Stimulated activated CD8-positive, alpha-beta memory T cell treated with anti-CD3 and anti-CD28 coated beads, Interleukin-12 subunit alpha, Interleukin-12 subunit beta, amount 100 ng/mL, for 1 hour (primary cell): ENCODE results near the gene RTL1.

Source experiments
- DNase-seq: peaks from one replicate; pipeline ENCODE4 v3.0.0-alpha.2; 2020; ENCODE audit warnings: low read depth

Gene RTL1

DNA sequence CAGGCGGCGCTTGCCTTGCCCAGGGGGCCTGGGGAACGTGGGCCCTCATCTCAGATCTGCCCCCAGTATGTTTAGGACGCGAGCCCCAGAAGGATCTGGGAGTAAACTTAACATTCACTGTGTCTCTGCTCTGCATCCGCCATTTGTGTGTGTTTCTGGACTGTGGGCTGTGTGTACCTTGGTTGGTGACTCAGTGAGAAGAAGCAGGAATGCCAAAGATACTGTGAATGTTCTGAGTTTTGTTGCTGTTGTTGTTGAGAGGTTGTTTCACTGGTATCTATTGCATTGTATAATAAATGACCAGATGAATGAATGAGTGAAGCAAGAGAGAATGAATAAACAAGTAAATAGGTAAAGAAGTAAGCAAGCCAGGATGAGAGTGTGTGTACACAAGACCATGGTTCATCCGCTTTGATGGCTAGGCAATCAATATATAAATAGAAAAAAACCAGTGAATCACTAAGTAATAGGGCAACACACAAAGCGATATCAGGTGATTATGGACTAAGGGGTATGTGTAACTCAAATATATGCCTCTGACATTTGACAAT is 57.1 kb downstream of the RTL1 start:
- no peak for DNase-seq

DNA sequence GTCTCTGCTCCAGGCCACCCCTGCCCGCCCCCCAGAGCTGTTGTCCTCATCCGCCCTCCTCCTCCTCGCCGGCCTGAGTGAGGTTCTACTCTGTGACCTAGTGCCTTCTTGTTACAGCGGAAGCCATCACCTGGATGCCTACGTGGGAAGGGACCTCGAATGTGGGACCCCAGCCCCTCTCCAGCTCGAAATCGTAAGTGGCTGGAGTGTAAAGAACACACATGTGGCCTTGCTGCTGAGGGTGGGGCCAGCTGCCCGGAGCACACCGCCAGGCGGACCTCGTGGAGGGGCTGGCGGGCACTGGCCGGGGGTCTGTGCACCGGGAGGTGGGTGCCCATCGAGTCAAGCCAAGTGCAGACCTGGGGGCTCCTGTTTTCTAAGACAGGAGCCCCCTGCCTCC is 58.2 kb downstream of the RTL1 start:
- no peak for DNase-seq

DNA sequence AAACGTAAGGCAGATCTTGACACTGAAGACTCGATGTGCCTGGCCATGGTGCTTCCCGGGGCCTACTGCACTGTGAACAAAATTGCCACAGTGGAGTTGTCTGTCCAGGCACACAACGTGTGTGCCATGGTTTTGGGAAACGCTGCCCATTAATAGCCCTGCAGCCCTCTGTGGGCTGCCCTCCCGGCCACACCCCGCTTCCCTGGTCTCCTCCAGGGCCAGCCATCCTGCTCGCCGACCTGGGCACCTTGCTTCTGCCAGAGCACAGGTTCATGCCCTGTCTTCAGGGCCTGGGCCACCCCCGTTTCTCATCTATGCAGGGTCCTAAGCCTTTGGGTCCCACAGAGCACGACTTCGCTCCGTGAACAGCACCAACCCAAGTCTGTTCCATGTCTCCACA is 58.7 kb downstream of the RTL1 start:
- no peak for DNase-seq

DNA sequence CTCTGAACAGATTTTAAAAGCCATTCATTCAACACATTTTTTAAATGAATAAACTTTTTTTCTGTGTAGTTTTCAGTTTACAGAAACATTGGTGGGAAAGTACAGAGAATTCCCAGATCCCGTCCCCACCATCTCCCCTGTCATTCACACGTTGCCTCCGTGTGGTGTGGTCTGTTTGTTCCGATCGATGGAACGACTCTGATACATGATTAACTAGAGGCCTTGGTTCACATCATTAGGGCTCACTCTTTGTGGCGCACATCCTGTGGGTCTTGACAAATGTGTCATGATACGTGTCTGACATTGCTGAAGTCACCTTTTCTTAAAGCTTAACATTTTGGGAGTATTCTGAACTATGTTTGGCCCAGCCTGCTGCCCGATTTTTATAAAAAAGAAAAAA is 59.1 kb downstream of the RTL1 start:
- DNase-seq = no peak

DNA sequence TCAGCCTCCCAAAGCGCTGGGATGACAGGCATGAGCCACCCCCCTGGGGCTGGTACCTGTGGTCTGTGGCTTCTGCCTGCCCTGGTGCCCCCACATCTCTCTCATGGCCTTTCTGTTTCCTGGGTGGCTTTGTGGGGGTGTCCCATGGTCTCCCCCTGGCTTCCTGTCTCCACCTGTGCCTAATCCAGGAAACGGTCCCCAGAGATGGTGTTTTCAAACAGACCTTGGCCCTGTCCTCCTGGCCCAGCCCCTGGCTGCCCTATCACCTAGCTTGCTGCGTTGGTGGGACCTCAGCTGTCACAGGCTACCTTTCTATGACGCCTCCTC is 59.5 kb downstream of the RTL1 start:
- DNase-seq = no peak

DNA sequence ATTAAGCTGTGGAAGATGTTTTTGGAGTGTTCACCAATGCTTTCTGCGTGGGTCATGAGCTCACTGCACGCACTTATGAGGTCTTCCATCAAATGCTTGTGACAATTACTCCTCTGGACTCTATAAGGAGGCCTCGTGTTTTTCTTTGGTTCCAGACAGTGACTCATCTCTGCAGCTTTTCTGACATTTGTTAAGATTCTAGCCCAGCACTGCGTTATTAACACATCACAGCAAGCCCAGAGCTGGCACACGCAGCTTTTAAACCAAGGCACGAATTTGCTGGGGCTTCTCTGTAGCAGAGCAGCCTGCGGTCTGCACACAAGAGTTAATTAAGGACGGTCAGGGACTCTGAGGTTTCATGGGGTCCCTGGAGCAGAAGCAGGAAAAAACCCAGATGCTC is 60.7 kb downstream of the RTL1 start:
- DNase-seq = no peak

DNA sequence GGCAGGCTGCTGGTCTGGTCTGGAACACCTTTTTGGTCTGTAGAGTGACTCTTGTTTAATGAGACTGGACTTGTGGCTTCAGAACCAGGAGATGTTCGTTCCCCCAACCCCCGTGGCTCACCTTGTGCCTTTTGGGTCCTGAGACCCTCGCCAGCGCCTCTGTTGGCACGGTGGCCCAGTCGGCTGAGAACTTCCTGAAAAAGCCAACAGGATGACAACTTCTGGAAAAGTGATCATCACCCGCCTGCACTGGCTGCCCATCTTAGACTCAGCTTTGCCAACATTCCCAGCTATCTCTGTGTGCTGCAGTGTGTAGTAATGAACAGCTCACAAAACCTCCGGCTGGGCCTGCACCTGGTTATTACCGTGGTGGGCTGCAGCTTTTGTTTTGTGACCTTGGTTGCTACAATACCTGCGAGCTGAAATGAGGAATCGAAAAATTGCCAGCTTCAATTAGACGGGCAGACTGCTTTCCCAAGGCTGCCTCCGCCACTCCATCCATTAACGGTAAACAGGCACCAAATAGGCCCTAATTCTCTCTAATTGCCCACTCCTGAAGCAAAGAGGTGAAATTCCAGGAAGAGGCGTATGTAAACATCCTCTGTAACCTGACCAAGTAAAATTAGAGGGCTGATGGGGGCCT is 61.6 kb downstream of the RTL1 start:
- no peak for DNase-seq

DNA sequence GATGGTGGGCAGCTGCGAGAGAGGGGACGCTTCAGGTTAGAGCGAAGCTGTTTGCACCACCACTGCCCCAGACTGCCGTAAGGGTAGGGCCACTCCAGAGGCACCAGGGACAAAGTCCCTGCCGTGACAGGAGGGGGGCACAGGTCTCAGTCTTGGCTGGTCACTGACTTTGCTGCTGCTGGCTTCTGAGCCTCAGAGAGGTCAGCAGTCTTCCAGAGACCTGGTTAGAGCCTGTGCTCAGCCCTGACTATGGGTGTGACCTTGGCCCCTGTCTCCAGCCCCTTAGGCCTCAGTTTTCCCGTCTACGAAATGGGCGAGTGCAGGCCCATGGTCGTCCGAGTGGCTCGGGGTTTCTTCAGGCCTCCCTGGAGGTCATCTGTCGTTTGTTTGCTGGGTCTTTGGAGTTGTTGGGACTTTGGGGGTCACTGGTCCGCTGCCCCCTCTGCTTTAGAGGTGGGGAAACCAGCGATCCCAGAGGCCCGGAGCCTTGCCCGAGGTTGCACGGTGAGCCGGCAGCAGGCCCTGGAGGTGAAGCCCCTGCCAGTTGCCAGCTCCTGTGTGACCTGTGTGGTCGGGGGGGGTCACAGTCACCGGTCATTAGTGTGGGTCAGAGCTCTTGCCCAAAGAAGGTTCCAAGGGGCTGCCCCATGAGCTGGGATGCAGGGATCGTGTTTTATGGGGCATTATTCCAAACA is 62.3 kb downstream of the RTL1 start:
- DNase-seq = no peak

DNA sequence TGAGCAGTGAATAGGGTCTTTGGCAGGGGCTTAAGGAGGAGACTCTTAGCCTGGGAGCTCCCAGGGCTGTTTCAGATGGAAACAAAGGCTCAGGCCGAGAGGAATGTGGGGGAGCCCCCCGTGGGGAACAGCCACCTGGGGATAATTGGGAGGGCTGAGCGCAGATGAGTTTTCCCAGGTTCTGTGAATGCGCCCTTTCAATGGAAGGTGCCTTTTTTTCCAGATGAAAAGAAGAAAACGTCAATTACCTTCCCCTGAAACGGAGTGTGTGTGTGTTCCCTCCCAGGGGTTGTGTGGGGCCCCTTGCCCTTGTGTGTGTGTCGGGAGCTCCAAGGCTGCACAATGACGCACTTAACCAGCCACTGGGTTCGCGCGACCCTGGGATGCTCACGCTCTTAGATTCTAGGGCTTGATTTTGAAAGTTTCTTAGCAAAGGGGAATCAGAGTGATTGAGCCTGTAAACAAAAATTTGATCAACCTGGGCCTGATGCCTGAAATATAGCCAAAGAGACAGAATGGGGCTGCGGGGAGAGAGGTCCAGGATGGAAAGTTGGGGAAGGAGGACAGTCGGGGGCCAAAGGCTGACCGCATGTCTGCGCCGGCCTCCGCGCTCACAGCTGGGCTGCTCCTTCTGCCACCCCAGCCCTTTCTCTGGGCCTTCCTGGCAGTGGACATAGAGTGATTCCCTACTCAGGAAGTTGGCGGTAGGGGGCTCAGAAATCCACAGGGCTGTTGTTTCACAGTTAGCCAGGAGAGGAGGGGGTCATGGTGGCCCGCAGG is 63.0 kb downstream of the RTL1 start:
- no peak for DNase-seq

DNA sequence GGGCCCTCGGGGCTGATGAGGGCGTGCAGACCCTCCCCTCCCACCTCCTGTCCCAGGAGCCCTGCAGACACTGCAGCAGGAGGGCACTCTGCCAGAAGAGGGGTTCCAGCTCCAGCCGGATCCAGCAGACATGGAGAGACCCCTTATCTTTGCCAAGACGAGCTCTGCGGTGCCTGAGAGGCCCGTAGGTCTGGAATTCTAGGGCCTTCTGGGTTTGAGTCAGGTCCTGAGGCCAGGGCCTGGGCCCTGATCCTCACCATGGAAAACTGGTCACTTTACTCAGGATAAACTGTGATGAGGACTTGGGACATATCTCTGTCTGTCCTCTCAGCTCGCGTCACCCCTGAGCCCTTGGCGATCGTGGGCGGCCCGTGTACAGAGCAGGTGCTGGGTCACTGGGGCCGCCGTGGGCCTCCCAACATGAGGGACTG is 63.8 kb downstream of the RTL1 start:
- DNase-seq = no peak

DNA sequence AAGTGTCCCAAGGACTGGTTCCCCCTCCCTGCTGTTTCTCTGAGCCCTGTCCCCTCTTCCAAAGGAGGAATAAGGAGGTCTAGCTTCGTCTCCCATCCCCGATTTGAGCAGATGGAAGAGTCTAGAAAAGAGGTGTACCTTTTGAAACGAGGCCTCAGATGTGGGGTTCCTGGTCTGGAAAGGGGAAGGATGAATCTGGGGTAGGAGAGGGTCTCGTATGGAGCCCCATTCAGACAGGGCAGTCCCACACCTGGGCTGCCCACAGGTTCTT is 64.3 kb downstream of the RTL1 start:
- DNase-seq = no peak

DNA sequence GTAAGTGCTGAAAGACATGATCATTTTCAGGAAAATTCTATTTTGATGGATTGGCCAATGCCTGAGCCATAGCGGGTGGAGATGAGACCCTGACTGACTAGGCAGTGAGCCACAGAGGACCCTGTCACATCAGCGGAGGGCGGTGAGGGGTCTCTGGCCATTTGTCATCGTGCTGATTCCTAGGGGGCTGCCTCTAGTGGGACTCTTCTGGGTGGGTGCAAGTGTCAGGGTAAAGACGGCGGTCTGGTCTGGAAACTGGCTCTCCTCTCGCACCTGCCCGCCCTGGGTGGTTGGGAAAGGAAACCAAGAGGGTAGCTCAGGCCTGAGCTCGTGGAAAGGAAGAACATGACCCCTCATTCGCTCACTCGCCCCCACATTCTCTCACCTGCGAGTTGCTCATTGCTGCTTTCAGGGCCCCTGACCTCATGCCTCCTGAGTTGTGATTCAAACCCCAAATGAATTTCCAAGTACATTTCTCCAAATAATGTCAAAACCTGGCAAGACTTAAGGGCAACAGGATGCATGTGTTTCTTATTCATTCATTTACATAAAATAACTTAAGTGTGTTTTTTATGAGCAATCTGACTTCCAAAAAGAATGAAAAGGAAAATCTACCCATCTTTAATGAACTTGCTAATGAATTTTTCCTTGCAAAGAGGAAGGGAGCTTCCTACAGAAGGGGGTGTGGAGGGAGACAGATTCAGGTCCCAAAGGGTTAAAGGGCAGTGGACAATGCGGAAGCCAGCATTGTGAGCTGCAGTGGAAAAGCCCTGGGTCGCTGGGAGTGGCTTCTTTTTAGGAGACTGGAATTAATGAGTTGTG is 64.8 kb downstream of the RTL1 start:
- DNase-seq = no peak

DNA sequence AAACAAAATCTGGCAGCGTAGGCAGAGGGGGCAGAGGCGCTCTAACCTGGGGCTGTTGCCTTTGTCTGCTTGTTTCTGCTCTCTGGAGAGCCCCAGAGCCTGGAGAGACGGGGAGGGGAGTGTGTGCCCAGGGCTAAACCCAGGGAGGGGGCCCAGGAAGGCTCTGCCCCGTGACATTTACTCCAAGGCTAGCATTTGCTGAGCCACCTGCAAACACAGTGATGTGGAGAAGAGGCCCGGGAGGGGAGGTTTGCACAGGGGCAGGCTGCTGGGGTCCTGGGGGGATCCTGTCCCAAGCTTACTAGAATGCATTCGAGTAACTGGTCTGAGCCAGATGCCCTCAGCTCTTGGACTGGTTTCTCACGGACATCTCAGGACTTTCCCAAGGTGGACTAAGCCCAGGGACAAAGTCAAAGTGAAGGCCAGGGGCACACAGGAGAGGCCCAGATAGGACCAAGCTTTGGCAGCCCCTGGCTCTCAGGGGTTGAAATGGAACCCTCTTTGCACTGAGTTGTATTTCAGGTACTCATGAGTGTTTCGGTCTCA is 65.6 kb downstream of the RTL1 start:
- DNase-seq = no peak

DNA sequence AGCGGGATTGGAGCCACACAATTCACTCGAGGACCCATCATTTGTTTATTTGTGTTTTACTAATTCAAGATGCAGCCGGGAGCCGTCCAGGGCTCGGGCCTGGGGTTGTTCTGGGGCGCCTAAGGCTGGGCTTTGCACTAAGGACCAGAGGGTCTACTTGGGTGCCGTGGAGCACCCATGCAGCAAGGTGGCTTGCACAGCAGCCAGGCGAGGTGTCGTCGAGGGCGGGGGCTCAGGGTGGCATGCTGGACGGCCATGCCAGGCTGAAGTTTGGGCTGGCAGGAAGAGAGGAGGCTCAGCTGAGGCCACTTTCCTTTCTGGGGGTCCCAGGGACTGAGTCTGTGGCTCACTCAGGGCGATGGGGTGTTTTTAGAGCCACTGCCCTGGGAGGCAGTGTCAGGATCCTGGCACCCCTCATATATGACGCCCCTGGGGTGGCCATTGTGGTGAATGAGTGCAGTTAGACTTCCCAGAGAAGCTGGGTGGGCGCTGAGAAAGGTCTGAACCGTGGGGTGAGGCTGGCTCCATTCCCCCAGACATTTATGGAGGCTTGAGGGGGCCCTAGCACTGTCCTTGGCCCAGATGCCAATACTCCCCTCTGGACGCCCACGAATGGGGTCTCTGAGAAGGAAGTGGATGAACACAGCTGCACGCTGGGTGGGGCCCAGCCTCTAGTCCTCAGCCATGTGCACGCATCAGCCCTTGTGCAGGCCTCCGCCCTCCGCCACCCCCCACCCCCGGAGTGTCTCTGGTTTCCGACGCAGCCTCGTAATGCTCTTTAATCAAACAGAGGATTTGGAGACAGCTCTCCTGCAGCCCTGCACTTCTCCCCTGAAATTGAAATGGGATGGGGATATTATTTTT is 66.3 kb downstream of the RTL1 start:
- DNase-seq = no peak

DNA sequence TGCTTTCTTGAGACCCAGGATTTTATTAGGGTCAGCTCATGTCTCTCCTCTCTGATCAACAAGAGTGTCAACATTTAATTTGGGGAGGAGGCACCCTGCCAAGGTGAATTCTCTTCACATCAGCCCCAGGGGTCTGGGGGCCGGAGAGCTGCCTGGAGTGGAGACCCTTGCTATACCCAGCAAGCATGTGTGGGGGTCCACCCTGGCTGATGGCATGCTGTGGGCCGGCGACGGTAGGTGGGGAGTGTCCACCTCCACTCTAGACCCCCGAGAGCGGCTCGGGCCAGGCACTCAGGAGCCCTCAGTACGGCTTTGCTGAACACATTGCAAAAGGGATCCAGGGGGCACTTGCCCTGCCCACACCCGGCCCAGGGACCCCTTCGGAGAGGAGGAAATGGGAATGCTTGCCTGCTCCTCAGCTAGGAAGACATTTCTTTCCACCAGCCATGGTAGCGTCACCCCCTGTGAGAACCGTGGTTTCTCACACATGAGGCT is 67.2 kb downstream of the RTL1 start:
- DNase-seq = no peak

DNA sequence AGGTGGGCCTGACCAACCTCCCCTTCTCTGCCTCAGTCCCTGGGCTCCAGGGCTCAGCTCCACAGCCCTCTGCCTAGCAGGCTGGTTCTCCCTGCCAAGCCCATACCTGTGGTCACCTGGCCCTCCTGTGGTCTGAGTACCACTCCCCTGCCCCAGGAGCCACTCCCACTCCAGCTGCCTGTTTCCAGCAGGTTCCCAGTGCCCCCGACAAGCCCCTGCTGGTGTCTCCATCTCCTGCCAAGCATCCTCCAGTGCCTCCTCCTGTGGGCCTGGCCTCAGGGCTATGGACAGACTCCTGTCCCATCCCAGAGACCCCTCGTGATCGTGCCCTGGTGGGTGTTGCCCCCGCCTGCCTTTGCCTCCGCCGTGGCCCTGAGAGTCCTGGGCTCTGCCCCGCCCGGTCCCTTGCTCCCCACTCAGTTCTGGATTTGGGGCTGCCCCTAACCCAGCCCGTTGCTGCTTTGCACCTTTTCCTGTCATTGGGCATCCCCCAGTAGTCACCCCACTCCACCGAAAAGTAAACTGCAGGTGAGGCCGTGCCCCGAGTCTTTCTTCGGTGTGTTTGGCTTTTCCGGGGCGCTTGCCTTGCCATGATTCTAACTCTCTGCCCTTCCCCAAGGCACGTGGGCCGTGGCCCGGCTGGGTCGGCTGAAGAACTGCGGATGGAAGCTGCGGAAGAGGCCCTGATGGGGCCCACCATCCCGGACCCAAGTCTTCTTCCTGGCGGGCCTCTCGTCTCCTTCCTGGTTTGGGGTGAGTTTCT is 67.8 kb downstream of the RTL1 start:
- no peak for DNase-seq

DNA sequence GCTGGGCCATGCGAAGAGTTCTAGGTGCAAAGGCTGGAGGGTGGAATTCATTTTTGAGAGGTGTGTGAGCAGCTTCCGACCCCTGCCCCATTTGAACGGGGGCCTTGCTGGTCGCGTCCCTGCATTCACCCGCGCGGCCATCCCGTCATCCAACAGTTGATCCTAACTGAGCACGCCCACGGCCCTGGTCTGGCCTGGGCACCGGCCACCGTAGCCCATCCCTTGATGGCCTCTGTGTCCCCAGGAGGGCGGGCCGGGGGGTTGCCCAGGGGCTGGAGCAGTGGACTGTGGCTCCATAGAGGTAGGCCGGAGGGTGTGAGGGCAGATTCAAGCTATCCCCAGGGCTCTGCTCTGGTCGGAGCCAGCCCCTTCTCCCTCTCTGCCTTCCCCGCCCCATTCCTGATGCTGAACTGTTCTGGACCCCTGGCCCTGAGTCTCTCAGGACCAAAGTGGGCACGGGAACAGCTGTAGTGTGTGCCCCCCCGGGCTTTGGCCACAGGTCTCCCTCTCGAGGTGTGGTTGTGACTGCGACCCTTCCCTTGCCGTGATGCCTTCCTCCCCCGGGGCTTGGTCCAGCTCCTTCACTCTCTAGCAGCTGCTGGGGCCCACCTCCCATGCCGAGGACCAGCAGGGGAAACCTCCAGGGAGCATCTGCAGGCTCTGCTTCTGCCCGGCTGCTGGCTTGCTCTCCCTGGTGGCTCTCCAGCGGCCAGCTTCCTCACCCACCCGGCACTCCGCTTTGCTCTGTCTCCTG is 68.6 kb downstream of the RTL1 start:
- DNase-seq = no peak

DNA sequence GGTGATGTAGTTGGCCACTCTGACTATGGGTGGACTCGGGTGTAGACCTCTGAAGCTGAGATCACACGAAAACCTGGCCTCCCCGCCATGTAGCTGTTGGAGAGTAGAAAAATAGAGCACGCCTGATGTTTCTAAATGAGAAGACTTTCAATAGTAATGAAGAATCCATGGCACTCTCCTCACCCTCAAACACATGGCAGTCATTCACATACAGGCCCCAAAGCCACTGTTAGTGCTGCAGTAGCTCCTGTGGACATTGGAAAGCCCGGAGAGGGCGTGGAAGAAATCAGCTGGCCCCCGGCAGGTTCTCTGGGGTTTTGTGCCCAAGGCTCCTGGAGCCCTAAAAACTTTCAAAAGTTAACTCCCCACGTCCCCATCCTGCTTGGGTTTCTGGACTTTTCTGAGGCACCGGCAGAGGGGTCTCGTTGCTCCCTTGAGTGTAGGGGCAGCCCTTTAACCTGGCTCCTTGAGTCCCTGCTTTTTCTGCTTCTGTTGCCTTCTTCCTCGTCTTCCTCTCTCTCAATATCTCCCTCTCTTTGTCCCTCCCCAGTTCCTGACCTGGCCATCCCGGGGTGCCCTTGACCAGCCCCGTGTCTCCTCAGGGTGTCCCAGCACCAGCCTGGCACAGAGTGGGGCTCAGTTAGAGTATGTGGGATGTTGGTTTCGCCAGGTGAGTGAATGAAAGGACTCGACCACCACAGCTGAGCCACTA is 69.3 kb downstream of the RTL1 start:
- DNase-seq = no peak
